ENCODE measurements around the gene TMEM185B.

The TMEM185B gene

DNA sequence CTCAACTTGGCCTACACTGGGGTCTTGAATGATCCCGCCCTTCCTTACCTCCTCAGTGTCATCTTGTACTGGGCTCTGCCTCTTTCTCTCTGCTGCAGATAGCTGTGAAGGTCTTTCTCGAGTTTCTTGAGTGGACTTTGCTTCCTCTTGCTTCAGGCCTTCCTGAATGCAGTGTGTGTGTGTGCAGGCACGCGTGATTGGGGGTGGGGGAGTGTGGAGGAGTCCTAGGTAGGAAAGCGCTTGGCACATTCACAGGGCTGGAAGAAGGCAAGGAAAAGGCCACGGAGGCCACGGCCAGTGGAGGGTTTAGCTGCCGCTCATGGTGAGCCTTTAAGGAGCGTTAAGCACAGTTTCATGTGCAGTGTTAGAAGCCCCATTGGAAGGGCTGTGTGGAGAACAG, 35.0 kb upstream of the TMEM185B start:
- TF ChIP-seq, protein P1, sequence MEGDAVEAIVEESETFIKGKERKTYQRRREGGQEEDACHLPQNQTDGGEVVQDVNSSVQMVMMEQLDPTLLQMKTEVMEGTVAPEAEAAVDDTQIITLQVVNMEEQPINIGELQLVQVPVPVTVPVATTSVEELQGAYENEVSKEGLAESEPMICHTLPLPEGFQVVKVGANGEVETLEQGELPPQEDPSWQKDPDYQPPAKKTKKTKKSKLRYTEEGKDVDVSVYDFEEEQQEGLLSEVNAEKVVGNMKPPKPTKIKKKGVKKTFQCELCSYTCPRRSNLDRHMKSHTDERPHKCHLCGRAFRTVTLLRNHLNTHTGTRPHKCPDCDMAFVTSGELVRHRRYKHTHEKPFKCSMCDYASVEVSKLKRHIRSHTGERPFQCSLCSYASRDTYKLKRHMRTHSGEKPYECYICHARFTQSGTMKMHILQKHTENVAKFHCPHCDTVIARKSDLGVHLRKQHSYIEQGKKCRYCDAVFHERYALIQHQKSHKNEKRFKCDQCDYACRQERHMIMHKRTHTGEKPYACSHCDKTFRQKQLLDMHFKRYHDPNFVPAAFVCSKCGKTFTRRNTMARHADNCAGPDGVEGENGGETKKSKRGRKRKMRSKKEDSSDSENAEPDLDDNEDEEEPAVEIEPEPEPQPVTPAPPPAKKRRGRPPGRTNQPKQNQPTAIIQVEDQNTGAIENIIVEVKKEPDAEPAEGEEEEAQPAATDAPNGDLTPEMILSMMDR (IDR thresholded peaks at IDR 0.05) = no peak
- intact Hi-C loops (cut with DNase I; ENCODE audit: low total_unique reads) = no loop called here
- no peaks in the 10 kb centered on the region for H3K9me3 ChIP-seq
- no peak overlapping the region for H3K27ac ChIP-seq
- H3K4me1 ChIP-seq = peaks cover 0 to 19% (median 11%) of the 10 kb centered on the region in 4 donors
- no peak overlapping the region for H3K4me3 ChIP-seq
- H3K36me3 ChIP-seq = no peaks in the 10 kb centered on the region
- no peak for DNase-seq
- no peaks in the 10 kb centered on the region for H3K27me3 ChIP-seq

DNA sequence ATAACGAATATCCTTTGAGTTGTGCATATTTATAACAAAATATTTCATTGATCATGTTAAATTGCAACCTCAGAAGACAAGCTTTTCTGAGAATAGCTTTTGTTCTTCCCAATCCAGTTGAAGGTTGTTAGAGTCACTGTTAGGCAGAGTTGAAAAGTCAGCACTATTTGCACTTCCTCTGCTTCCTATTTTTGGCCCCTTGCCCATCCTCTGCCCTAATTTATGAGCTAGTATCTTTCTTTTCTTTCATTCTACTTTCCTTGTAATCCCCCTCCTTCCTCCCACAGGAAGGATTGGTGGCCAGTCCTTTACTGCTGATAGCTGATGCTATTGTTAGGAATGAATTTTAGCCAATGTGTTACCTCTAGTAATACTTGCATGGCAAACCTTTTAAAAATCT, 34.3 kb upstream of the TMEM185B start:
- no peaks in the 10 kb centered on the region for H3K9me3 ChIP-seq
- H3K36me3 ChIP-seq = no peaks in the 10 kb centered on the region
- H3K27ac ChIP-seq = no peak overlapping the region
- no peaks in the 10 kb centered on the region for H3K27me3 ChIP-seq
- intact Hi-C loops (cut with DNase I; ENCODE audit: low total_unique reads) = no loop called here
- TF ChIP-seq, protein P1 (IDR thresholded peaks at IDR 0.05) = no peak
- DNase-seq = no peak
- H3K4me3 ChIP-seq = no peak overlapping the region
- peaks cover 0 to 19% (median 11%) of the 10 kb centered on the region in 4 donors for H3K4me1 ChIP-seq

DNA sequence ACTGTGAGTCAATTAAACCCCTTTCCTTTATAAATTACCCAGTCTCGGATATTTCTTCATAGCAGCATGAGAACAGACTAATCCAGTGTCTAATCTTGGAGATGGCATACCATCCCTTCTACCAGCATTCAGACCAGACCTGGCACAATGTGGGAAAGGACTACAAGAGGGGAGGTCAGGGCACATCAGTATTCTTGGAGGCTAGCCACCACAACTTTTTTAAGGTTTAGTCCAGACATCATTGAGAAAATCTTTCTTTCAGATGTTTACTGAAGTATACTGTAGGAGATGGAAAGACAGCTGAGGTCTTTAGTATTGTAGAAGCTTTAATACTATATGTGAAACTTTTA, 33.4 kb upstream of the TMEM185B start:
- Histone ChIP-seq H3K9me3 (no peaks in the 10 kb centered on the region), H3K36me3 (no peaks in the 10 kb centered on the region), H3K27ac (no peak overlapping the region), H3K4me3 (no peak overlapping the region), H3K27me3 (no peaks in the 10 kb centered on the region), H3K4me1 (peaks cover 0 to 24% (median 14%) of the 10 kb centered on the region in 4 donors)
- no peak for DNase-seq
- intact Hi-C loops (cut with DNase I; ENCODE audit: low total_unique reads) = no loop called here
- TF ChIP-seq, protein P1 (IDR thresholded peaks at IDR 0.05) = no peak

DNA sequence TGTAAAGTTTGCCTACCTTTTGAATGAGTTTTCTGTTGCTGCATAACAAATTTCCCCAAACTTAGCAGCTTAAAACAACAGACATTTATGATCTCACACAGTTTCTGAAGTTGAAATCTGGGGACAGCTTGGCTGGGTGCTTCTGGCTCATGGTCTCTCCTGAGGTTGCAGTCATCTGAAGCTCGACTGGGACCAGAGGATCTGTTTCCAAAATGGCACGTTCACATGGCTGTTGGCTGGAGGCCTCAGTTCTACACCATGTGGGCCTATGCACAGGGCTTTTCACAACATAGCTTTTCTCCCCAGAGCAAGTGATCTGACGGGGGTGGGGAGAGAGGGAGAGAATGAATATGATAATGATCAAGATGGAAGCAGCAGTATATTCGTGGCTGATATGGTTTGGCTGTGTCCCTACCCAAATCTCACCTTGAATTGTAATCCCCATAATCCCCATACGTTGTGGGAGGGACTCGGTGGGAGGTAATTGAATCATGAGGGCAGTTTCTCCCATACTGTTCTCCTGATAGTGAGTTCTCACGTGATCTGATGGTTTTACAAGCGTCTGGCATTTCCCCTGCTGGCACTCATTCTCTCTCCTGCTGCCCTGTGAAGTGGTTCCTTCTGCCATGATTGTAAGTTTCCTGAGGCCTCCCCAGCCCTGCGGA, 32.9 kb upstream of the TMEM185B start:
- intact Hi-C loops (cut with DNase I; ENCODE audit: low total_unique reads) = no loop called here
- no peak for DNase-seq

DNA sequence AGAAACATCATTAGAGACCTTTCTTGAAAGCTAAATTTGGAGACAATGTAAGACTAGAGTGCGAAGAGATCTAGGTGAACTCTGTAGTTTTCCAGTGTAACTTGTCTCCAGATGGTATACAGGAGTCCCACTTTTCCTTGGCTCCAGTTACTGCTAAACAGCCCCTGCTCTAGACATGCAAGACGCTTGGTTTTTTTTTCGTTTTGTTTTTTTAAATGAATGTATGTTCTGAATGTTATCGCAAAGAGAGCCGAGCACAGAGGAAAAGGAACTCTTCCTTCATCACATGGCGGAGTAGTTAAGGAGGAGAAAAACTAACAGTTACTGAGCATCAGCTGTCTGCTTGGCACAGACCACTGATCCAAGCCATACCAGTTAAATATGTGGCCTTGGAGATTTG, 31.9 kb upstream of the TMEM185B start:
- H3K27ac ChIP-seq = no peak overlapping the region
- no peaks in the 10 kb centered on the region for H3K9me3 ChIP-seq

More for the DNA sequence above, 32.9 kb upstream of the TMEM185B start:
- Histone ChIP-seq H3K4me3 (no peak overlapping the region), H3K36me3 (no peaks in the 10 kb centered on the region), H3K27me3 (no peaks in the 10 kb centered on the region), H3K4me1 (peaks cover 0 to 24% (median 14%) of the 10 kb centered on the region in 4 donors), H3K9me3 (no peaks in the 10 kb centered on the region), H3K27ac (no peak overlapping the region)
- TF ChIP-seq, protein P1 (IDR thresholded peaks at IDR 0.05) = no peak

More for the DNA sequence above, 31.9 kb upstream of the TMEM185B start:
- Histone ChIP-seq H3K4me3 (no peak overlapping the region), H3K4me1 (peaks cover 0 to 24% (median 14%) of the 10 kb centered on the region in 4 donors), H3K27me3 (no peaks in the 10 kb centered on the region), H3K36me3 (no peaks in the 10 kb centered on the region)
- no peak for DNase-seq
- intact Hi-C loops (cut with DNase I; ENCODE audit: low total_unique reads) = no loop called here
- TF ChIP-seq, protein P1 (IDR thresholded peaks at IDR 0.05) = no peak

Measured in tibial artery (tissue), 4 donors.